ENCODE data around the gene BOLA2B.
"Not testable (repeated sequence)": the region's sequence is repeated elsewhere in the genome, so short reads cannot be mapped to it uniquely, and the experiment has no call there.

BOLA2B gene

DNA sequence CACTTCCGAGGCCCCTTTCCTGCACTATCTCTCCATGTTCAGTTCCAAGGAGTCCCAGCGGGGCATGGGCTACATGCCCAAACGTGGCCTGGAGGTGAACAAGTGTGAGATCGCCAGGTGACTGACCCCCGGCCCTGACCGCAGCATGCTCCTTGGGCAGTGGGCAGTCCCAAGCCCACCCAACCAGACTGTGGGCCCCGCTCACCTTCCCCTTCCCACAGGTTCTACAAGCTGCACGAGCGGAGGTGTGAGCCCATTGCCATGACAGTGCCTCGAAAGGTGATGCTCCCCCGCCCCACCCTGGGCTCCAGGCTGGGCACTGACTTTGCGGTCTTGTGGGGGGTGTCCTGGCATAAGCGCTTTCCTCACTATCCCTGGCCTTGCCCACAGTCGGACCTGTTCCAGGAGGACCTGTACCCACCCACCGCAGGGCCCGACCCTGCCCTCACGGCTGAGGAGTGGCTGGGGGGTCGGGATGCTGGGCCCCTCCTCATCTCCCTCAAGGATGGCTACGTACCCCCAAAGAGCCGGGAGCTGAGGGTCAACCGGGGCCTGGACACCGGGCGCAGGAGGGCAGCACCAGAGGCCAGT, 5.4 kb downstream of the BOLA2B start:
- Mint-ChIP-seq H3K4me3 (no peak overlapping the region), H3K27me3 (no peaks in the 10 kb centered on the region), H3K9me3 (no peaks in the 10 kb centered on the region), H3K4me1 (ENCODE audit: low read depth) (peaks cover 37% of the 10 kb centered on the region), H3K27ac (no peak overlapping the region), H3K36me3 (ENCODE audit: low read depth) (peaks cover 48% of the 10 kb centered on the region)
- intact Hi-C loops (cut with micrococcal nuclease): no loop called here

DNA sequence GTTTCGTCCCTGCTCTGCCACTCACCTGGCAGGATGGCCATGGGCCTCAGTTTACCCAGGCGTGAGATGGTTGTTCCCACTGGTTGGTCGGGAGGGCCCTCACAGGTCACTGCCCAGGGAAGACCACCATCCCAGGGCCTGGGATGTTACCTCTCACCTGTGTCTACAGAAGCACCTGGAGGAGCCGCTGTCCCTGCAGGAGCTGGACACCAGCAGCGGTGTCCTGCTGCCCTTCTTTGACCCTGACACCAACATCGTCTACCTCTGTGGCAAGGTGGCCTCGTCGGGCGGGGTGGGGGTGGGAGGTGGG, 6.0 kb downstream of the BOLA2B start:
- no peaks in the 10 kb centered on the region for H3K27me3 Mint-ChIP-seq
- intact Hi-C loops (cut with micrococcal nuclease): no loop called here

DNA sequence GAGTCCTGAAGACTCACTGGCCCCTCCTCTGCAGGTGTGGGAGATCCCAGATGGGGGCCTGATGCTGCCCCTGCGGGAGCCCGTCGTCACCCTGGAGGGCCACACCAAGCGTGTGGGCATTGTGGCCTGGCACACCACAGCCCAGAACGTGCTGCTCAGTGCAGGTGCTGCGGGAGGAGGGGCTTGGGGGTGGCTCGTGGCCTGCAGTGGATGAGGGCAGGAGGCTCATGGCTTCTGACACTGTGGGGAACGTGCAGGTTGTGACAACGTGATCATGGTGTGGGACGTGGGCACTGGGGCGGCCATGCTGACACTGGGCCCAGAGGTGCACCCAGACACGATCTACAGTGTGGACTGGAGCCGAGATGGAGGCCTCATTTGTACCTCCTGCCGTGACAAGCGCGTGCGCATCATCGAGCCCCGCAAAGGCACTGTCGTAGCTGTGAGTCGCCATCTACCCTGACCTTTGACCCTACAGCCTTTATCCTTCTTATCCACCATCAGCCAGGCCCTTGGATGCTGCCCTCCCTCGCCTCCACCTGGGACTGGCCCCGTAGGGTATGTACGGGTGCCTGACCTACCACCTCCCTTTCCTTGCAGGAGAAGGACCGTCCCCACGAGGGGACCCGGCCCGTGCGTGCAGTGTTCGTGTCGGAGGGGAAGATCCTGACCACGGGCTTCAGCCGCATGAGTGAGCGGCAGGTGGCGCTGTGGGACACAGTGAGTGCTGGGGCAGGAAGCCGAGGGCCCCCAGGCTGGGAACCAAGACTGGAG, 6.5 kb downstream of the BOLA2B start:
- peaks cover 2% of the 10 kb centered on the region for H3K27me3 Mint-ChIP-seq
- H3K27ac Mint-ChIP-seq: peak overlapping the region; percentile 97
- H3K36me3 Mint-ChIP-seq (ENCODE audit: low read depth): peaks cover 48% of the 10 kb centered on the region
- H3K4me3 Mint-ChIP-seq: peak overlapping the region; percentile 61
- no peaks in the 10 kb centered on the region for H3K9me3 Mint-ChIP-seq
- intact Hi-C loops (cut with micrococcal nuclease): no loop called here
- peaks cover 44% of the 10 kb centered on the region for H3K4me1 Mint-ChIP-seq (ENCODE audit: low read depth)

More for the DNA sequence above, 6.0 kb downstream of the BOLA2B start:
- Mint-ChIP-seq H3K36me3 (ENCODE audit: low read depth) (peaks cover 48% of the 10 kb centered on the region), H3K9me3 (no peaks in the 10 kb centered on the region), H3K4me1 (ENCODE audit: low read depth) (peaks cover 42% of the 10 kb centered on the region), H3K4me3 (no peak overlapping the region), H3K27ac (peak overlapping the region; percentile 97)

DNA sequence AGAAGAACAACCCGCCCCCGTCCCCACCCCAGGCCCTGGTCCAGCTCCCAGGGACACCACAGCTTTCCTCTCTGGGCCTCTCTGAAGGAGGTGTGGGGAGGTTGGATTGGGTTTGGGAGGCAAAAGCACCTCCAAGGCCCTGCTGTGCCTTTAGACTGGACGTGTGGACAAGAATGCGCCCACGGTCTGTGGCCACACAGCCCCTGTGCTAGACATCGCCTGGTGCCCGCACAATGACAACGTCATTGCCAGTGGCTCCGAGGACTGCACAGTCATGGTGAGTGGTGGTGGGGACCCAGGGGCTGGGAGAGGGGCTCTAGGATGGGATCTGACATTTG, 7.1 kb downstream of the BOLA2B start:
- Mint-ChIP-seq H3K4me3 (peak overlapping the region; percentile 93), H3K36me3 (ENCODE audit: low read depth) (peaks cover 48% of the 10 kb centered on the region), H3K27me3 (peaks cover 3% of the 10 kb centered on the region), H3K27ac (peak overlapping the region; percentile 97), H3K4me1 (ENCODE audit: low read depth) (peaks cover 44% of the 10 kb centered on the region), H3K9me3 (no peaks in the 10 kb centered on the region)
- intact Hi-C loops (cut with micrococcal nuclease): no loop called here

DNA sequence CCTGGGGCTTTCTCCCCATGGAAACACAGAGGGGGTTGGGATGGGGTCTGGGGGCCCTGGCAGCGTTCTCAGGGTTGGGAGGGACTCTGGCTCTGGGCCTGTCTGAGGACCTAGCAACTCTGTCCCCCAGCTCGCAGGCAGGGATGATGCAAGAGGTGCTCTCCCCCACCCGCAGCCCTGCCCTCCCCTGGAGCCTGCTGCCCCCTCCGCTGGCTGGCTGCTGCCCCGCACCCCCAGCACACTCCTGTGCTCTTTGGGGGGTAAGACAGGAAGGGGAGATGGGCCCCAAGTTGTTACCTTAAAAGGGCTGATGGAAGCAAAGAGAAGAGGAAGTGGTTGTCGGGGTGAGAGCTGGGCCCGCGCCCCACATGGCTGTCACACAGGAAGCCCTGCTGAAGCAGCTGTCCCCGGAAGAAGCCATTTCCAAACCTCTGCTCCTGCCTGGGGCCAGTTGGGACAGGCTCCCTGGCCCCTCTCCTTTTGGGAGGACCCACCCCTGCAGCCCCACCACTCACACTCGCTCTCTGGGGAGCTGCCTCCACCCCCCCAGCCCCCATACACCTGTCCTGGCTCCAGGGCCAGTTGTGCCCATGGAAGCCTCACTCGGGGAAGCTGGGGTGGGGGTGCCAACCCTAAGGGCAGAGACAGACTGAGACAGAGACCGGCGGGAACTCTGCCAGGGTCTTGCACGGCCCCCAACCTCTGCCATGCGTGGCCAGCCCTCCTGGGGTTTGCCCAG, 7.6 kb downstream of the BOLA2B start:
- Mint-ChIP-seq H3K9me3 (no peaks in the 10 kb centered on the region), H3K27ac (peak overlapping the region; percentile 97), H3K4me1 (ENCODE audit: low read depth) (peaks cover 44% of the 10 kb centered on the region), H3K4me3 (peak overlapping the region; percentile 93), H3K27me3 (peaks cover 3% of the 10 kb centered on the region), H3K36me3 (ENCODE audit: low read depth) (peaks cover 48% of the 10 kb centered on the region)
- intact Hi-C loops (cut with micrococcal nuclease): no loop called here

DNA sequence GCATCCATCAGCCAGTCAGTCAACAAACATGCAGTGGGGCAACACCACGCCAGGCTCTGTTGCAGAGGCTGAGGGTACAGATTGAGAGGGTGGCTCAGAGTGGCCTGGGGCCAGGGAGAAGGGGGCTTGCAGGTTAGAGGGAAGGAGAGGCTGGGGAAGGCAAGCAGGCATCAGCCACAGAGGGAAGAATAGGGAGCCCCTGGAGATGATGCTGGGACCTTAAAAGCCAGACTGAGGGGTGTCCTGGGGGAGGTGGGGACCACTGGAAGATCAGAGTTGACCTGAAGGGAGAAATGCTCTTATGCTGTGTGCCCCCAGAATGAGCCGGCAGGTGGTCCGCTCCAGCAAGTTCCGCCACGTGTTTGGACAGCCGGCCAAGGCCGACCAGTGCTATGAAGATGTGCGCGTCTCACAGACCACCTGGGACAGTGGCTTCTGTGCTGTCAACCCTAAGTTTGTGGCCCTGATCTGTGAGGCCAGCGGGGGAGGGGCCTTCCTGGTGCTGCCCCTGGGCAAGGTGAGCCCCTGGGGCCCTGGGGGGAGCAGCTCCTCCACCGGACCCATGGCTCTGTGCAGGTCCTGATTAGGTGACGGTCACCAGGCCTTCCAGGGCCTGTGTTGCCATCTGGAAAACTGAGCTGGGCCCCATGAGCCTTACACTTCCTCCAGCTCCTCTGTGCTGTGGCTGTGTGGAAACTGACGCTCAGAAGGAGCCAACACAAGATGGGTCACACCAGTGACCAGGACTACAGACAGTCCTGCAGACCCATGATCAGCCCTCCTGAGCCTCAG, 8.4 kb downstream of the BOLA2B start:
- H3K9me3 Mint-ChIP-seq: no peaks in the 10 kb centered on the region
- peaks cover 48% of the 10 kb centered on the region for H3K36me3 Mint-ChIP-seq (ENCODE audit: low read depth)
- H3K27ac Mint-ChIP-seq: peak overlapping the region; percentile 97
- H3K27me3 Mint-ChIP-seq: peaks cover 3% of the 10 kb centered on the region
- H3K4me1 Mint-ChIP-seq (ENCODE audit: low read depth): peaks cover 44% of the 10 kb centered on the region
- intact Hi-C loops (cut with micrococcal nuclease): no loop called here
- H3K4me3 Mint-ChIP-seq: peak overlapping the region; percentile 93

DNA sequence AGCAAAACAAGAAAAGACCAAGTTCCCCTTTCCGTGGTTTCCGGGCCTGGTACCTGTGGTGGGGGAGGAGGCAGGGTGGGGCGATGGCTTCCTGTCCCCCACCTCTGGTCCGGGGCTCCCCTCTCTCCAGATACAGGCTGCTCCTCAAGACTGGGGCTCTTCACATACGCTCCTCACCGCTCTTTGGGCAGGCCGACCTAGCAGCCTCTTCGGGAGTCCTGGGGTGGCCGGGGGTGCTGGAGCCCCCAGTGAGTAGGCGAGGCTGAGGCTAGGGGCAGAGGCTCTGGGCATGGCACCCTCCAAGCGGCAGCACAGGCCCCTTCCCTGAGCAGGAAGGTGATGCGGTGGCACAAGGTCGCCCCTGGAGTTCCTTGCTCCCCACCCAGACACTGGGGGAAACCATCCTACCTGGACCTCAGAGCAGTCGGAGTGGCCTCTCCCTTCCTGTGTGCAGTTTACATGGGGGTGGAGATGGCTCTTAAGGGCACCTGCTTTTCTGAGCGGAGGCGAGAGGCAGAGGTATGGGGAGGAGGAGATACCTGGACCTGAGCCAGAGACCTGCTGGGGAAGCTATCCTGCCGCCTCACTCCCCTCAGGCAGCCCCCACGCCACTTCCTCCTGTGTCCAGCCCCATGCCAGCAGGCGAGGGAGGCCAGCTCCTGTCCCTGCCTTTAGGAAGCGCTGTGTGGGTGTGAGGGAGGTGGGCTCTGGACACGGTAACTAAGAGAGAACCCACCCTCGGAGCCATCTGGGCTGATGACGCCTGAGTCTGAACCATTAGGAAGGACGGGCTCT, 9.2 kb downstream of the BOLA2B start:
- Mint-ChIP-seq H3K4me3 (peak overlapping the region; percentile 93), H3K36me3 (ENCODE audit: low read depth) (peaks cover 48% of the 10 kb centered on the region), H3K27me3 (peaks cover 3% of the 10 kb centered on the region), H3K27ac (peak overlapping the region; percentile 97), H3K4me1 (ENCODE audit: low read depth) (peaks cover 44% of the 10 kb centered on the region), H3K9me3 (no peaks in the 10 kb centered on the region)
- intact Hi-C loops (cut with micrococcal nuclease): no loop called here

DNA sequence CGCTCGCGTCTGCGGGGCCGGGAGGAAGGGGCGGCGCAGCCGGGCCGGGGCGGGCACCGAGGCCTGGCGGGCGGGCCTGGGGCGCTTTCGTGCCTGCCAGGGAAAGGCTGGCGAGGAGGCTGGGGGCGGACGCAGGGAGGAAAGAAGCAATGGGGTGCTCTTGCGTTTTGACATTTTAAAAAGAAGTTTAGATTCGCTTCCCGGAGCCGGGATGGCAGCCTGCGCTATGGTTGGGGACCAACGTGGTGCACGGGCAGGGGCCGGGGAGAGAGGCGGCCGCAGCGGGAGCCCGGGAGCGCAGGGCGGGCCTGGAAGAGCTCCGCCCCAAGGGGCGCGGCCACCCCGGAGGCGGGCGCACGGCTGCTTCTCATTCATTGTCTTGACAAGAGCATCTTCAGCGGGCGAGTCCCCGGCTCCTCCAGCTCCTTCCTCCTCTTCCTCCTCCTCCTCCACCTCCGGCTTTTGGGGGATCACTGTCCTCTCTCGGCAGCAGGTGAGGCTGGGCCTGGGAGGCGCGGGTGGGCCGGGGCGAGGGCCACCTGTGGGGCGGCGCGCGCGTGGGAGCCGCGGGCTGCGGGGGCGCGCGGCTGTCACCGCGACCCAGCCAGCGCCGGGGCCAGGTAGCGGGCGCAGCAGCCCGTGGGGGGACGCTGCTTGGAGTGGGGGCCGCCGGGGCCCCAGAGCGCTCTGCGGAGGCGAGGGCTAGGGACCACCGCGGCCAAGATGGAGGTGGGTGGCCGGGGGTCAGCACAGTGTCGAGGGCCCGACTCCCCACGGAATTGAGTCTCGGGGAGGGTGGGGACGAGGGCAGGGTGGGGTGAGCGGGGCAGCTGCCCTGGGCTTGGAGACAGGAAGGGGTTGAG, 10.0 kb downstream of the BOLA2B start, which contains the start of gene CORO1A:
CORO1A (plus strand) TSS at position 370 of the 863 bp plus-strand sequence. CDS start 1,608 bp downstream, outside the sequence.
- peaks cover 3% of the 10 kb centered on the region for H3K27me3 Mint-ChIP-seq
- H3K27ac Mint-ChIP-seq: peak within 1 kb of the TSS; percentile 97
- no peaks in the 10 kb centered on the region for H3K9me3 Mint-ChIP-seq
- H3K4me1 Mint-ChIP-seq (ENCODE audit: low read depth): peaks cover 44% of the 10 kb centered on the region
- intact Hi-C loops (cut with micrococcal nuclease): no loop called here
- H3K4me3 Mint-ChIP-seq: peak within 1 kb of the TSS; percentile 93
- H3K36me3 Mint-ChIP-seq (ENCODE audit: low read depth): peaks cover 48% of the 10 kb centered on the region

DNA sequence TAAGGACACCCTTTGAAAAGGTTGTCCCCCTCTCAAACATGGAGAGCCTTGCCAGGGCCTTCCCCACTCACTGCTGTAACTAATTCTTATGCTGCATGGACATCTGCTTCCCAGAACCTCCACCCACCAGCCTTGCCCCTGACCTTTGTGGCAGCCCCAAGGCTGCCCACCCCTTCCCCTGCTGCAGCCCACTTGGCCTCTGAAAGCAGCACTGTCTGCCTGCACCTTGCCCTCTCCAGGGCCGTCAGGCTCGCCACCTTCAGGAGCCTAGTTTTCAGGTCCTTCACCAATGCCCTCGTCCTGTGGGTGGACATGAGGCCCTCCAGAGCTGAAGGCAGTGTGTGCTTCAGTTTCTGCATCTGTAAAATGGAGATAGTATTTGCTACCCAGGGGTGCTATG, 12.7 kb downstream of the BOLA2B start:
- intact Hi-C loops (cut with micrococcal nuclease): no loop called here
- H3K4me1 Mint-ChIP-seq (ENCODE audit: low read depth): peaks cover 39% of the 10 kb centered on the region

DNA sequence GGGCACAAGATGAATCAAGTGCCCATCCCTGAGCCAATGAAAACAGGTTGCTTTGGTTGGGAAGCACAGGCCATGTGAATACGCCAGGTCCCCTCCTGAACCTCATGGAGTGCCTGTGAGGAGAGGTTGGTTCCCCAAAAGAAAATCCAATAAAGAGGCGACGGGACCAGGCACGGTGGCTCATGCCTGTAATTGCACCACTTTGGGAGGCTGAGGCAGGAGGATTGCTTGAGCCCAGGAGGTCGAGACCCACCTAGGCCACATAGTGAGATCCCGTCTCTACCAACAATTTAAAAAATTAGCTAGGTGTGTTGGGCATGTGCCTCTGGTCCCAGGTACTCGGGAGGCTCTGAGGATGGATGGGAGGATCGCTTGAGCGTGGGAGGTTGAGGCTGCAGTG, 13.5 kb downstream of the BOLA2B start:
- H3K27ac Mint-ChIP-seq: no peak overlapping the region
- H3K4me3 Mint-ChIP-seq: no peak overlapping the region
- H3K9me3 Mint-ChIP-seq: no peaks in the 10 kb centered on the region
- peaks cover 17% of the 10 kb centered on the region for H3K36me3 Mint-ChIP-seq (ENCODE audit: low read depth)
- intact Hi-C loops (cut with micrococcal nuclease): no loop called here
- H3K4me1 Mint-ChIP-seq (ENCODE audit: low read depth): peaks cover 30% of the 10 kb centered on the region
- peaks cover 3% of the 10 kb centered on the region for H3K27me3 Mint-ChIP-seq

More for the DNA sequence above, 12.7 kb downstream of the BOLA2B start:
- Mint-ChIP-seq H3K9me3 (no peaks in the 10 kb centered on the region), H3K4me3 (no peak overlapping the region), H3K27me3 (peaks cover 3% of the 10 kb centered on the region), H3K27ac (no peak overlapping the region), H3K36me3 (ENCODE audit: low read depth) (peaks cover 20% of the 10 kb centered on the region)

DNA sequence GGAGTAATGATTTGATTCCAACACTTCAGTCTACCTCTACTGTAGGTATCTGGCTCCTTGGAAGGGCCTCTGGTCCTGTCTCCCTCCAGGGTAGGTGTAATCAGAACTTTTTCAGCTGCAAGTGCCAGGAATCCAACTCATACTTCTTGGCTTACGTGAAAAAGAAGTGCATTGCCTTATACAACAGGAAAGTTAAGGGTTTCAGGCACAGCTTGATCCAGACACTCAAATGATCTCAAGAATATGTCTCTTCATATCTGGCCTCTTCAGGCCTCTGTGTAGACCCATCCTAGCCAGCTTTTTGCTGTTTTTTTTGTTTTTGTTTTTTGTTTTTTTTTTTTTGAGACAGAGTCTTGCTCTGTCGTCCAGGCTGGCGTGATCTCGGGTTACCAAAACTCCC, 14.3 kb downstream of the BOLA2B start:
- Mint-ChIP-seq H3K27me3 (peaks cover 3% of the 10 kb centered on the region), H3K4me3 (no peak overlapping the region), H3K9me3 (no peaks in the 10 kb centered on the region), H3K36me3 (ENCODE audit: low read depth) (peaks cover 10% of the 10 kb centered on the region), H3K27ac (no peak overlapping the region), H3K4me1 (ENCODE audit: low read depth) (peaks cover 23% of the 10 kb centered on the region)
- intact Hi-C loops (cut with micrococcal nuclease): no loop called here

DNA sequence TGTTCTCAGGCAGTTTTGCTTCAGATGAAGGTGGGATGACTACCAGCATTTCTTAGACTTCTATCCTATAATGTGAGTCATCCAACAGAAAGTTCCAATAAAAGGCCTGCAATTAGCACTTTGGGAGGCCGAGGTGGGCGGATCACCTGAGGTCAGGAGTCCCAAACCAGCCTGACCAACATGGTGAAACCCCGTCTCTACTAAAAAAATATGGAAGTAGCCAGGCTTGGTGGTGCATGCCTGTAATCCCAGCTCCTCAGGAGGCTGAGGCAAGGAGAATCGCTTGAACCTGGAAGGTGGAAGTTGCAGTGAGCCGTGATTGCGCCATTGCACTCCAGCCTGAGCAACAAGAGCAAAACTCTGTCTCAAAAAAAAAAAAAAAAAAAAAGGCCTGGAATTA, 16.6 kb downstream of the BOLA2B start:
- H3K9me3 Mint-ChIP-seq; H3K4me3 Mint-ChIP-seq; intact Hi-C loops (cut with micrococcal nuclease); H3K27me3 Mint-ChIP-seq; H3K36me3 Mint-ChIP-seq (ENCODE audit: low read depth); H3K27ac Mint-ChIP-seq: not testable (repeated sequence)
- peaks cover 13% of the 10 kb centered on the region for H3K4me1 Mint-ChIP-seq (ENCODE audit: low read depth)

All from dendritic cell treated with granulocyte-macrophage colony-stimulating factor and Interleukin-4, amounts not matched to agents 40 ng/mL and 50 ng/mL, for 4 days (primary cell).